Aorta (tissue), 5 donors: ENCODE data around the gene GARIN1A. TPM values are rescaled to one million over a fixed set of nuclear protein-coding genes. Genes with fewer than 3 reads are reported as not detected.

Experiments
- ATAC-seq: fragments of 200-7000 bp; cut with Tn5 transposase; one replicate; pipeline ENCODE4 v1.9.1; 2022; ENCODE audit warnings: moderate library complexity; ENCODE audit not compliant: low FRiP score
- DNase-seq, 2 donors: peaks; one replicate each; pipeline ENCODE4 v3.0.0-alpha.2; 2020
- H3K27ac ChIP-seq, 2 donors: one replicate each; pipeline ENCODE4 v1.5.1; 2013; ENCODE audit warnings: low read length in 2 of 2, mild to moderate bottlenecking in 2 of 2, moderate library complexity in 2 of 2, control low read depth in 1 of 2, inconsistent platforms in 1 of 2, low read depth in 1 of 2
- H3K27me3 ChIP-seq, 2 donors: one replicate each; pipeline ENCODE4 v1.6.1; 2013; ENCODE audit warnings: control low read depth in 1 of 2, low read length in 1 of 2, mild to moderate bottlenecking in 1 of 2, moderate library complexity in 1 of 2; ENCODE audit not compliant: insufficient read depth in 2 of 2, control insufficient read depth in 1 of 2
- H3K36me3 ChIP-seq, 2 donors: one replicate each; pipeline ENCODE4 v1.6.1; 2013; ENCODE audit warnings: control low read depth in 1 of 2, low read length in 1 of 2, mild to moderate bottlenecking in 1 of 2; ENCODE audit not compliant: insufficient read depth in 2 of 2, control insufficient read depth in 1 of 2
- H3K4me1 ChIP-seq, 2 donors: one replicate each; pipeline ENCODE4 v1.6.1; 2013; ENCODE audit warnings: low read length in 2 of 2, control low read depth in 1 of 2, mild to moderate bottlenecking in 1 of 2, moderate library complexity in 1 of 2; ENCODE audit not compliant: insufficient read depth in 2 of 2, control insufficient read depth in 1 of 2
- H3K4me3 ChIP-seq, 2 donors: one replicate each; pipeline ENCODE4 v1.5.1; 2013; ENCODE audit warnings: low read length in 2 of 2, control low read depth in 1 of 2, mild to moderate bottlenecking in 1 of 2
- H3K9me3 ChIP-seq: one replicate; pipeline ENCODE4 v1.6.1; 2013; ENCODE audit warnings: mild to moderate bottlenecking, low read length; ENCODE audit not compliant: control insufficient read depth
- WGBS, 2 donors: extraction: QIAGEN DNeasy Blood & Tissue Kit; methylation state at CpG; one replicate each; pipeline ENCODE4 v1.1.7; 2013; 5-methylcytosine and 5-hydroxymethylcytosine counted together
- intact Hi-C, 2 donors: fragments of 100-400 bp; cut with DNase I; formaldehyde crosslinking; loops; one replicate each; pipeline versions ENCODE4 v1.14.2 to v1.15.0; 2022
- polyA plus RNA-seq, 2 donors: library from polyadenylated mRNA; stranded (reverse); fragments of 200-250 nt; gene quantifications; one replicate each; pipeline ENCODE4 v1.2.3, GENCODE V29; 2013
- total RNA-seq, 2 donors: library from RNA; stranded (reverse); fragmentation: NEBNext Ultra II Directional; extraction: Animal tissue kit (Norgen Biotek cat#: 25700); gene quantifications; one replicate each; pipeline ENCODE4 v1.2.1, GENCODE V29; 2021
- donor health status: healthy with polysubstance abuse.
- donor health status: Bipolar disorder and iron deficiency.
- donor health status: DM: no; HTN: no; CAD: no.
- donor health status: DM: no; HTN: no; CAD: no.
- donor health status: DM: yes; HTN: yes; CAD: no.

Gene GARIN1A
- total and polyA plus RNA-seq, 4 donors, result 1.3 to 7.4 (median 4.0) TPM

DNA sequence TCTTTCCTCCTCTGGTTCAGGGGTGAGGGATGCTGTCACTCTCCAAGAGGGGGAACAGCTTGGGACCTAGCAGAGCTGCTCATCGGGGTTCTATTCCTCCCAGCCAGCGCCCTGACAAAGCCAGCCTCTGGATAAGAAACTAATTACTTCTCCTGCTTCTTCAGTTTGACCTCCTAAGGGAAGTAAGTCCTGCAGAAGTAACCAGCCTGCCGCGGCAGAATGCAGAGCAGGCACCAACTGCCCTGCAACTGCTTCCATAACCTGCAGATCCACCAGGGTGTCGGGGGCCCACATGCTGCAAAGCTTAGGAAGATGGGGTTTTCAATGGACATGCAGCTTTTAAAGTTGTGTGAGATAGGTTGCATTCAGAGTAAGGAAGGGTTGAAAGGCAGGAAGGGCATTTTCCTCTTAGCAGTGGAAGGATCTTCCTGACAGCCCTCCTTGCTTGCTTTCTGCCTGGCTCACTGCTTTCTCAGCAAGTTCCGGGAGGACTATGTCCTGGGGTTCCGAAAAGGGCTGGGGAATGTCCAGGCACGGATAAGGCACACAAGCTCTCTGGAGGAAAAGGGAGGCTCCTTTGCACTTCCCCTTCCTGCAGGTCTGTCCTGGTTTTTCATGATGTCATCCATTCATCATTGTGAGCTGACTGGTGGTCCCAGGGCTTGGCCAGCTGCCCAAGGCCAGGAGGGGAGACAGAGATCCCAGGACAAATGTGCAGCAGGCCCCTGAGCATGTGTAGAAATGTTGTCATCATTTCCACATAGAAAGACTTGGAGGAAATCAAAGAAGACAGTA lies 42.8 kb downstream of the GARIN1A start:
- Histone ChIP-seq H3K36me3 (no peaks in the 10 kb centered on the region), H3K9me3 (peaks cover 1% of the 10 kb centered on the region), H3K4me1 (no peaks in the 10 kb centered on the region), H3K27me3 (no peaks in the 10 kb centered on the region), H3K4me3 (no peak overlapping the region), H3K27ac (no peak overlapping the region)
- DNase-seq (no peak), ATAC-seq (no peak)
- intact Hi-C loops, result no loop called here
- 76 to 77% methylated on average over 8 of the region's 8 CpGs for WGBS, 2 donors

DNA sequence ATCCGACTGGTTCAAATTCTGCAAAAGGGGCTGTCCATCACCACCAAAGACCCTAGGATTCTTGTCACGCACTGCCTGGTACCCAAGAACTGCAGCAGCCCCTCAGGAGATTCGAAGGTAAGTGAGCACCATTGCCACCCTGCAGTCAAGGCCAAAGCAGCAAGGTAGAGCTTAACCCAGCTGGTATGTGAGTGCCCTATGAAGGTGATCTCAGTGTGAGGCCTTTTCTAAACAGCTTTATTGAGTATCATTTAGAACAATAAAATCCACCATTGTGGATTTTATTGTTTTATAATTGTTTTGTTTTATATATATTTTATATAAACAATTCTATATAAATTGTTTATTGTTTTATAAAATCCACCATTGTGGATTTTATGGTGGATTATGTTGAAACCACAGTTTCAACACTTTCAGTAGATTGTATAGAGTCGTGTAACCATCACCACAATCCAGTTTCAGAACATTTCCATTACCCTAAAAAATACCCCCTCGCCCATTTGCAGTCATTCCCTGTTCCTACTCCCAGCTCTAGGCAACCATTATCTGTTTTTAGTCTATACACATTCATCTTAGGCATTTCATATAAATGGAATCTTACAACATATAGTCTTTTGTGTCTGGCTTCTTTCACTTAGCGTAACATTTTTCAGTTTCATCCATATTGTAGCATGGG lies 47.0 kb downstream of the GARIN1A start:
- Histone ChIP-seq H3K36me3 (no peaks in the 10 kb centered on the region), H3K4me1 (no peaks in the 10 kb centered on the region), H3K4me3 (no peak overlapping the region), H3K9me3 (no peaks in the 10 kb centered on the region), H3K27ac (no peak overlapping the region), H3K27me3 (no peaks in the 10 kb centered on the region)
- intact Hi-C loops, result no loop called here
- WGBS, 2 donors, result 86 to 95% methylated on average over 6 of the region's 6 CpGs
- DNase-seq, result no peak
- ATAC-seq, result no peak

DNA sequence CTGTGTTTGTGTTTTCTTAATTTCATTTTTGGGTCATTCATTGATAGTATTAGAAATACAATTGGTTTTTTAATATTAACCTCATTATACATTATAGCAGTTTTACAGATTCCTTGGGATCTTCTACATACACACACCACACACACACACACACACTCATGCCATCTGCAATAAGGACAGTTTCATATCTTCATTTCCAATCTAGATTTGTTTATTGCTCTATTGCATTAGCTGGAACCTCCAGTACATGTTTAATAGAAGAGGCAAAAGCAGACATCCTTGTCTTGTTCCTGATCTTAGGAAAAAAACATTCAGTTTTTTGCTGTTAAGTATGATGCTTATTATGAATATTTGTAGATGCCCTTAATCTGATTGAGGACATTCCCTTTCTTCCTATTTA lies 49.3 kb downstream of the GARIN1A start:
- ATAC-seq (no peak), DNase-seq (no peak)
- H3K4me3 ChIP-seq, result no peak overlapping the region
- H3K36me3 ChIP-seq, result no peaks in the 10 kb centered on the region
- H3K27ac ChIP-seq, result no peak overlapping the region
- H3K27me3 ChIP-seq, result no peaks in the 10 kb centered on the region
- no peaks in the 10 kb centered on the region for H3K9me3 ChIP-seq
- H3K4me1 ChIP-seq, result no peaks in the 10 kb centered on the region
- intact Hi-C loops, result loop anchor here in 1 of 2 donors (10.0 kb wide), 1 partner anchor 47 kb away; the partner anchor contains the start of gene GARIN1A

Other genes with a start within 250 kb of the GARIN1A start
- gene HILPDA, start 216.4 kb upstream of the GARIN1A start, total RNA-seq, result 10 to 100 TPM in 1 of 2 donors, 1 to 10 TPM in 1; 9.1 to 36.8 TPM
- 10 to 100 TPM in 1 of 2 donors, 1 to 10 TPM in 1; 4.1 to 11.7 TPM for gene HILPDA, start 216.4 kb upstream of the GARIN1A start, polyA plus RNA-seq
- 10 to 100 TPM; 22.7 to 23.8 TPM for gene METTL2B, start 195.5 kb upstream of the GARIN1A start, total RNA-seq
- gene METTL2B, start 195.5 kb upstream of the GARIN1A start, polyA plus RNA-seq, result 1 to 10 TPM; 7.0 to 9.4 TPM
- gene CALU, start 67.1 kb downstream of the GARIN1A start, total RNA-seq, result 100 to 1,000 TPM; 206 to 267 TPM
- gene CALU, start 67.1 kb downstream of the GARIN1A start, polyA plus RNA-seq, result 100 to 1,000 TPM; 145 to 164 TPM
- not detected for gene OPN1SW, start 103.5 kb downstream of the GARIN1A start, total RNA-seq
- gene OPN1SW, start 103.5 kb downstream of the GARIN1A start, polyA plus RNA-seq, result not detected
- 10 to 100 TPM; 18.3 to 29.5 TPM for gene CCDC136, start 119.7 kb downstream of the GARIN1A start, total RNA-seq
- 1 to 10 TPM; 7.5 to 8.9 TPM for gene CCDC136, start 119.7 kb downstream of the GARIN1A start, polyA plus RNA-seq
- gene FLNC, start 158.1 kb downstream of the GARIN1A start, total RNA-seq, result 100 to 1,000 TPM; 135 to 245 TPM
- gene FLNC, start 158.1 kb downstream of the GARIN1A start, polyA plus RNA-seq, result 10 to 100 TPM in 1 of 2 donors, 1 to 10 TPM in 1; 7.8 to 18.3 TPM
- gene ATP6V1F, start 190.6 kb downstream of the GARIN1A start, total RNA-seq, result 10 to 100 TPM; 83.7 to 84.8 TPM
- 100 to 1,000 TPM; 120 to 270 TPM for gene ATP6V1F, start 190.6 kb downstream of the GARIN1A start, polyA plus RNA-seq
- 1 to 10 TPM; 2.1 to 6.1 TPM for gene KCP, start 238.4 kb downstream of the GARIN1A start, total RNA-seq
- gene KCP, start 238.4 kb downstream of the GARIN1A start, polyA plus RNA-seq, result under 1 TPM in 1 of 2 donors, not detected in 1; 0.15 TPM